GM12878 (cell line): Measurements from ENCODE around the gene FAM89B. TPM values are rescaled to one million over a fixed set of nuclear protein-coding genes. Genes with fewer than 3 reads are reported as not detected.

Experiments used
- ATAC-seq: fragments of 200-7000 bp; cut with Tn5 transposase; 3 replicates; pipeline ENCODE4 v1.9.1; 2020; ENCODE audit warnings: mild to moderate bottlenecking, moderate library complexity
- BruUV-seq: library from RNA; stranded (reverse); fragments of 400-500 nt; replicated peaks from 2 replicates; lab custom pipeline; 2021; lab: Mats Ljungman, UMichigan
- CTCF ChIA-PET: fragments of 300-600 bp; sonication (Branson Sonifier 250); formaldehyde crosslinking; extraction: SDS; loops from one replicate; lab custom pipeline; 2021; ENCODE audit warnings: inconsistent platforms; lab: Yijun Ruan, JAX
- POLR2A ChIA-PET: fragments of 350-600 bp; formaldehyde crosslinking; extraction: SDS; loops from one replicate; lab custom pipeline; 2021; ENCODE audit warnings: inconsistent platforms; lab: Charles Lee
- RAD21 ChIA-PET: fragments of 300-600 bp; sonication (Branson Sonifier 250); formaldehyde crosslinking; loops from one replicate; lab custom pipeline; 2023; ENCODE audit warnings: antibody characterized with exemption; ENCODE audit not compliant: unreplicated experiment; lab: Charles Lee
- SMC1A ChIA-PET: fragments of 300-600 bp; sonication (Branson Sonifier 250); formaldehyde crosslinking; loops from one replicate; lab custom pipeline; 2023; ENCODE audit not compliant: unreplicated experiment, uncharacterized antibody; lab: Charles Lee
- DNase-seq: peaks from one replicate; pipeline ENCODE4 v3.0.0-alpha.2; 2011; ENCODE audit warnings: low read depth, low spot score
- FAIRE-seq: peaks from 3 replicates; lab custom pipeline; 2011; peaks lifted over from hg19 to GRCh38; lab: Jason Lieb, UNC
- H2AFZ ChIP-seq: 2 replicates; pipeline ENCODE4 v1.6.0; 2011; ENCODE audit warnings: low read depth, low read length, control low read depth; ENCODE audit not compliant: control insufficient read depth
- H3K27ac ChIP-seq: 2 replicates; pipeline ENCODE4 v1.5.1; 2011; ENCODE audit warnings: control low read depth; ENCODE audit not compliant: control insufficient read depth, insufficient read depth
- H3K27me3 ChIP-seq, 2 experiments: replicated peaks in 1 of 2; 2 replicates each; pipeline versions ENCODE4 v1.6.0 to v1.6.1; 2011; ENCODE audit warnings: low read length in 1 of 2; ENCODE audit not compliant: control insufficient read depth in 2 of 2, insufficient read depth in 2 of 2
- H3K36me3 ChIP-seq, 2 experiments: 2 replicates each; pipeline ENCODE4 v1.5.1; 2011; ENCODE audit warnings: low read length in 1 of 2; ENCODE audit not compliant: control insufficient read depth in 2 of 2, insufficient read depth in 2 of 2
- H3K4me1 ChIP-seq: 2 replicates; pipeline ENCODE4 v1.6.1; 2011; ENCODE audit warnings: mild to moderate bottlenecking, low read length, moderate library complexity, mixed read lengths; ENCODE audit not compliant: control insufficient read depth, insufficient read depth
- H3K4me2 ChIP-seq: 2 replicates; pipeline ENCODE4 v1.6.0; 2011; ENCODE audit warnings: control low read depth; ENCODE audit not compliant: control insufficient read depth, insufficient read depth
- H3K4me3 ChIP-seq: fragments of 200-600 bp; sonication (generic); 2 replicates; pipeline ENCODE4 v1.5.1; 2016
- H3K79me2 ChIP-seq: 2 replicates; pipeline ENCODE4 v1.6.0; 2011; ENCODE audit warnings: low read length; ENCODE audit not compliant: control insufficient read depth, insufficient read depth
- H3K9ac ChIP-seq: 2 replicates; pipeline ENCODE4 v1.8.0; 2011; ENCODE audit warnings: low read length, control low read depth, mixed read lengths; ENCODE audit not compliant: control insufficient read depth, insufficient read depth
- H3K9me3 ChIP-seq: replicated peaks from 3 replicates; pipeline ENCODE4 v1.5.1; 2011; ENCODE audit warnings: mild to moderate bottlenecking, low read length; ENCODE audit not compliant: control insufficient read depth, insufficient read depth
- H4K20me1 ChIP-seq: 2 replicates; pipeline ENCODE4 v1.6.0; 2011; ENCODE audit not compliant: control insufficient read depth, insufficient read depth
- SMAD1 ChIP-seq: fragments of 450-650 bp; IDR thresholded peaks from 2 replicates; pipeline ENCODE4 v1.6.1; 2018; ENCODE audit warnings: mild to moderate bottlenecking, low read depth; ENCODE audit not compliant: partially characterized antibody
- SPI1 ChIP-seq: IDR thresholded peaks from 2 replicates; pipeline ENCODE4 v1.6.1; 2011; ENCODE audit warnings: low read depth, mild to moderate bottlenecking, low read length, moderate library complexity, borderline replicate concordance; ENCODE audit not compliant: insufficient read depth
- ZNF384 ChIP-seq: IDR thresholded peaks from 2 replicates; pipeline ENCODE4 v1.6.1; 2012; ENCODE audit warnings: low read depth, mild to moderate bottlenecking, low read length, improper control_type of control experiment, borderline replicate concordance
- WGBS: methylation state at CpG from one replicate; pipeline ENCODE4 v1.1.6; 2016; ENCODE audit warnings: low lambda C conversion rate; ENCODE audit not compliant: insufficient replicate concordance, insufficient coverage; ENCODE audit errors: missing lambda C conversion rate; 5-methylcytosine and 5-hydroxymethylcytosine counted together
- in situ Hi-C: fragments of 300-500 bp; cut with MboI; formaldehyde crosslinking; loops from 9 replicates; pipeline ENCODE4 v1.14.3; 2018; ENCODE audit warnings: mixed read lengths
- intact Hi-C: fragments of 100-400 bp; cut with micrococcal nuclease; formaldehyde crosslinking; loops from one replicate; pipeline ENCODE4 v1.14.2; 2022; ENCODE audit not compliant: unreplicated experiment
- polyA plus RNA-seq, 11 experiments: library from polyadenylated mRNA; depleted of rRNA in 4 of 11; unstranded in 6 of 11; stranded (reverse) in 5 of 11; fragments of >200 nt; fragmentation: Nextera tagmentation in 4 of 11; fragmentation: Illumina TruSeq in 1 of 11; extraction: Ambion mirVana in 4 of 11; extraction: Trizol in 1 of 11; gene quantifications; 1 replicate in 1 of 11; 2 replicates in 10 of 11; pipeline versions ENCODE4 v1.2.1 to v1.2.3, GENCODE V29; 2011 to 2016; ENCODE audit warnings: inconsistent platforms in 2 of 11, missing spikeins in 2 of 11, low read depth in 1 of 11
- total RNA-seq, 4 experiments: library from RNA; depleted of rRNA in 3 of 4; stranded (reverse); fragments of >200 nt in 3 of 4; fragmentation: Illumina TruSeq in 1 of 4; extraction: Trizol in 1 of 4; gene quantifications; 2 replicates each; pipeline versions ENCODE4 v1.2.1 to v1.2.3, GENCODE V29; 2013 to 2021

The FAM89B gene
- total and polyA plus RNA-seq, 10 of the 15 experiments (the other 5 are each of a cell fraction or from before 2014, with no cell fraction given) = 0.34 to 36.7 (median 9.8) TPM

- H3K27ac ChIP-seq = no peak overlapping the region
- H3K27me3 ChIP-seq = no peaks in the 10 kb centered on the region; a peak in 1 of 4 replicates
- intact Hi-C loops = no loop called here
- in situ Hi-C loops = no loop called here
- DNase-seq (no peak), ATAC-seq (no peak), FAIRE-seq (no peak)
- no peak overlapping the region for H3K9ac ChIP-seq
- SMC1A ChIA-PET = interaction anchor here (0.6 to 2.2 kb wide), 6 partner anchors 10 to 187 kb away, joined by 3 to 7 read pairs (median 3); no protein-coding TSS in a partner anchor
- BruUV-seq = no TSS peak
- RAD21 ChIA-PET = interaction anchor here (0.6 to 1.9 kb wide), 6 partner anchors 14 to 563 kb away, joined by 3 to 8 read pairs (median 4); no protein-coding TSS in a partner anchor
- CTCF ChIA-PET = interaction anchor here (1.1 to 2.0 kb wide), 5 partner anchors 13 to 149 kb away, joined by 3 to 8 read pairs (median 5); no protein-coding TSS in a partner anchor
- peak overlapping the region; percentile 33; the same call in 1 of the 2 replicates for H3K4me2 ChIP-seq
- no peak overlapping the region for H3K4me3 ChIP-seq
- no peaks in the 10 kb centered on the region for H3K36me3 ChIP-seq
- peaks cover 12% of the 10 kb centered on the region for H3K4me1 ChIP-seq
- no peaks in the 10 kb centered on the region for H3K9me3 ChIP-seq
- peaks cover 19% of the 10 kb centered on the region for H3K79me2 ChIP-seq
- no peaks in the 10 kb centered on the region for H4K20me1 ChIP-seq
- POLR2A ChIA-PET = interaction anchor here (0.5 to 0.9 kb wide), 11 partner anchors 11 to 352 kb away, joined by 3 to 8 read pairs (median 5); partner anchors contain the start of gene FIBP
- no peak for TF ChIP-seq SMAD1
- TF ChIP-seq ZNF384 = peak; percentile 54
- TF ChIP-seq SPI1 = peak; percentile 57
- TF ChIP-seq, all 136 proteins: peak for 2
- no peak overlapping the region for H2AFZ ChIP-seq
- 53% methylated on average over 7 of the region's 7 CpGs for WGBS
Measured at GRCh38 chr11:65565624-65566453, 6.5 kb upstream of the FAM89B start.
